Endothelial cell of umbilical vein (primary cell): Measurements from ENCODE around the gene PAM16. TPM values are rescaled to one million over a fixed set of nuclear protein-coding genes. Genes with fewer than 3 reads are reported as not detected.

Experiments used
- BruUV-seq: library from RNA; stranded (reverse); fragments of 400-500 nt; replicated peaks from 2 replicates; lab custom pipeline; 2021; lab: Mats Ljungman, UMichigan
- CTCF ChIA-PET: fragments of 300-600, 350-600 bp; sonication (Branson Sonifier 250); formaldehyde crosslinking; loops from one replicate; lab custom pipeline; 2021; ENCODE audit warnings: antibody characterized with exemption, inconsistent platforms; lab: Charles Lee
- POLR2A ChIA-PET: fragments of 300-600, 350-600 bp; sonication (Branson Sonifier 250); formaldehyde crosslinking; loops from one replicate; lab custom pipeline; 2021; ENCODE audit warnings: antibody characterized with exemption, inconsistent platforms; lab: Charles Lee
- DNase-seq: peaks from one replicate; pipeline ENCODE4 v3.0.0-alpha.2; 2011; ENCODE audit warnings: low read depth, low spot score
- FAIRE-seq: peaks from 2 replicates; lab custom pipeline; 2011; peaks lifted over from hg19 to GRCh38; lab: Jason Lieb, UNC
- H2AFZ ChIP-seq: 2 replicates; pipeline ENCODE4 v1.6.0; 2012; ENCODE audit warnings: low read depth, low read length, control low read depth, inconsistent platforms
- H3K27ac ChIP-seq: 2 replicates; pipeline ENCODE4 v1.5.1; 2011; ENCODE audit warnings: low read depth, mild to moderate bottlenecking, control low read depth, low read length, moderate library complexity; ENCODE audit not compliant: insufficient read depth
- H3K27me3 ChIP-seq, 2 experiments: 2 replicates each; pipeline versions ENCODE4 v1.6.0 to v1.6.1; 2011; ENCODE audit warnings: low read length in 2 of 2, mixed read lengths in 1 of 2; ENCODE audit not compliant: control insufficient read depth in 2 of 2, insufficient read depth in 2 of 2
- H3K36me3 ChIP-seq, 2 experiments: 2 replicates in 1 of 2; 3 replicates in 1 of 2; pipeline ENCODE4 v1.5.1; 2011; ENCODE audit warnings: low read length in 2 of 2, mild to moderate bottlenecking in 1 of 2, moderate library complexity in 1 of 2; ENCODE audit not compliant: control insufficient read depth in 2 of 2, insufficient read depth in 2 of 2; ENCODE audit errors: extremely low read depth in 1 of 2
- H3K4me1 ChIP-seq: 3 replicates; pipeline ENCODE4 v1.5.1; 2011; ENCODE audit warnings: mild to moderate bottlenecking, low read length; ENCODE audit not compliant: control insufficient read depth, insufficient read depth; ENCODE audit errors: extremely low read depth
- H3K4me2 ChIP-seq: 2 replicates; pipeline ENCODE4 v1.6.1; 2011; ENCODE audit warnings: low read length, control low read depth, mixed read lengths; ENCODE audit not compliant: insufficient read depth
- H3K4me3 ChIP-seq, 3 experiments: fragments of 200-600 bp in 1 of 3; sonication (generic), shearing (Covaris generic) in 1 of 3; replicated peaks in 1 of 3; 2 replicates each; pipeline ENCODE4 v1.5.1; 2011 to 2016; ENCODE audit warnings: control low read depth in 3 of 3, low read length in 3 of 3, mild to moderate bottlenecking in 2 of 3, inconsistent platforms in 1 of 3, low read depth in 1 of 3, moderate library complexity in 1 of 3; ENCODE audit not compliant: insufficient read depth in 1 of 3
- H3K79me2 ChIP-seq: 2 replicates; pipeline ENCODE4 v1.6.0; 2012; ENCODE audit warnings: low read length, inconsistent platforms; ENCODE audit not compliant: control insufficient read depth, insufficient read depth
- H3K9ac ChIP-seq: replicated peaks from 2 replicates; pipeline ENCODE3; 2011; ENCODE audit warnings: low read length, control low read depth; ENCODE audit not compliant: insufficient read depth; ENCODE audit errors: extremely low read depth
- H3K9me1 ChIP-seq: replicated peaks from 3 replicates; pipeline ENCODE4 v1.6.0; 2011; ENCODE audit warnings: mild to moderate bottlenecking, low read length; ENCODE audit not compliant: control insufficient read depth, insufficient read depth; ENCODE audit errors: extremely low read depth
- H3K9me3 ChIP-seq: replicated peaks from 2 replicates; pipeline ENCODE4 v1.5.1; 2012; ENCODE audit warnings: low read length, inconsistent platforms; ENCODE audit not compliant: control insufficient read depth, insufficient read depth
- H4K20me1 ChIP-seq: replicated peaks from 2 replicates; pipeline ENCODE3; 2011; ENCODE audit warnings: mild to moderate bottlenecking, low read length; ENCODE audit not compliant: control insufficient read depth, insufficient read depth; ENCODE audit errors: extremely low read depth
- EZH2 ChIP-seq: IDR thresholded peaks from 2 replicates; pipeline ENCODE4 v1.6.1; 2012; ENCODE audit warnings: borderline replicate concordance, low read depth, mild to moderate bottlenecking, moderate library complexity, low read length, inconsistent platforms; ENCODE audit not compliant: severe bottlenecking
- FOS ChIP-seq: IDR thresholded peaks from 2 replicates; pipeline ENCODE4 v1.6.1; 2011; ENCODE audit warnings: mild to moderate bottlenecking, low read length, moderate library complexity, borderline replicate concordance; ENCODE audit not compliant: insufficient read depth
- GATA2 ChIP-seq: IDR thresholded peaks from 2 replicates; pipeline ENCODE4 v1.7.0; 2011; ENCODE audit warnings: low read depth, mild to moderate bottlenecking, moderate library complexity, mixed read lengths, low read length; ENCODE audit not compliant: insufficient read length, insufficient read depth
- JUN ChIP-seq: IDR thresholded peaks from 2 replicates; pipeline ENCODE4 v1.6.1; 2011; ENCODE audit warnings: borderline replicate concordance, low read depth; ENCODE audit not compliant: insufficient read length, insufficient read depth
- MYC ChIP-seq: IDR thresholded peaks from one replicate; pipeline ENCODE4 v1.6.1; 2011; ENCODE audit warnings: mild to moderate bottlenecking, low read depth, low read length
- POLR2A ChIP-seq: IDR thresholded peaks from 2 replicates; pipeline ENCODE4 v1.6.1; 2012; ENCODE audit warnings: low read depth, mild to moderate bottlenecking, control low read depth, low read length
- POLR2AphosphoS5 ChIP-seq: IDR thresholded peaks from 2 replicates; pipeline ENCODE4 v1.6.1; 2012; ENCODE audit warnings: low read depth, mild to moderate bottlenecking, control low read depth, low read length, moderate library complexity; ENCODE audit not compliant: insufficient read depth
- dilution Hi-C: fragments of 300-500 bp; cut with MboI; formaldehyde crosslinking; loops from one replicate; pipeline ENCODE4 v1.15.0; 2019; ENCODE audit warnings: low sequenced_read_pairs; ENCODE audit not compliant: extremely low pct_ligation_motif_present
- intact Hi-C: fragments of 100-400 bp; cut with micrococcal nuclease; formaldehyde crosslinking; loops from one replicate; pipeline ENCODE4 v1.10.0; 2022
- polyA plus RNA-seq, 4 experiments: library from polyadenylated mRNA; depleted of rRNA in 3 of 4; stranded (reverse) in 3 of 4; unstranded in 1 of 4; fragments of >200 nt; gene quantifications; 2 replicates each; pipeline versions ENCODE4 v1.2.1 to v1.2.3, GENCODE V29; 2011 to 2012; ENCODE audit warnings: missing spikeins in 1 of 4
- total RNA-seq: library from RNA; stranded (reverse); gene quantifications from 2 replicates; pipeline ENCODE4 v1.2.3, GENCODE V29; 2021
- TF ChIP-seq, protein P1 (sequence below), 2 donors: IDR thresholded peaks; 1 replicate in 1 of 2; 2 replicates in 1 of 2; pipeline ENCODE4 v1.5.1; 2011; ENCODE audit warnings: low read length in 2 of 2, mild to moderate bottlenecking in 2 of 2, moderate library complexity in 2 of 2, control low read depth in 1 of 2, inconsistent platforms in 1 of 2, low read depth in 1 of 2; ENCODE audit not compliant: insufficient read depth in 1 of 2; ENCODE audit errors: extremely low read depth in 1 of 2
- TF ChIP-seq, protein P2 (sequence below): IDR thresholded peaks from 2 replicates; pipeline ENCODE4 v1.6.1; 2011; ENCODE audit not compliant: insufficient read depth, insufficient read length

PAM16 gene
- total and polyA plus RNA-seq, 2 donors (not counting 3 experiments of a cell fraction or from before 2014, with no cell fraction given) = 40.0 to 67.2 TPM

DNA sequence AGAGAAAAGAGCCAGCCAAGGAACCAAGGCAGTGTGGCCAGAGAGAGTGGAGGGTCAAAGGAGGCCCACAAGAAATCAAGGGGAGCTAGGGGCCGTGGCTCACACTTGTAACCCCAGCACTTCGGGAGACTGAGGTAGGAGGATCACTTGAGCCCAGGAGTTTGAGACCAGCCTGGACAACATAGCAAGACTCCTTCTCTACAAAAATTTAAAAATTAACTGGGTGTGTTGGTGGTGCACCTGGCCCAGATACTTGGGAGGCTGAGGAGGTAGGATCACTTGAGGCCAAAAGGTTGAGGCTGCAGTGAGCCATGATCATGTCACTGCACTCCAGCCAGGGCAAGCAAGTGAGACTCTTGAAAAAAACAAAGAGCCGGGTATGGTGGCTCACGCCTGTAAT is 59.4 kb downstream of the PAM16 start:
- dilution Hi-C loops = no loop called here
- Histone ChIP-seq H3K4me1 (peaks cover 3% of the 10 kb centered on the region), H3K27ac (no peak overlapping the region), H3K79me2 (no peaks in the 10 kb centered on the region), H4K20me1 (no peaks in the 10 kb centered on the region), H3K27me3 (no peaks in the 10 kb centered on the region), H3K9me1 (no peaks in the 10 kb centered on the region), H3K9me3 (no peaks in the 10 kb centered on the region), H3K9ac (no peak overlapping the region), H3K36me3 (no peaks in the 10 kb centered on the region), H2AFZ (no peak overlapping the region), H3K4me2 (no peak overlapping the region), H3K4me3 (no peak overlapping the region)
- ChIA-PET POLR2A (no interaction called here), CTCF (interaction anchor here (1.9 to 3.6 kb wide), 2 partner anchors 19 to 111 kb away, joined by 14 to 36 read pairs; no protein-coding TSS in a partner anchor)
- no peak for TF ChIP-seq POLR2AphosphoS5
- no peak for TF ChIP-seq GATA2
- TF ChIP-seq, protein P1, sequence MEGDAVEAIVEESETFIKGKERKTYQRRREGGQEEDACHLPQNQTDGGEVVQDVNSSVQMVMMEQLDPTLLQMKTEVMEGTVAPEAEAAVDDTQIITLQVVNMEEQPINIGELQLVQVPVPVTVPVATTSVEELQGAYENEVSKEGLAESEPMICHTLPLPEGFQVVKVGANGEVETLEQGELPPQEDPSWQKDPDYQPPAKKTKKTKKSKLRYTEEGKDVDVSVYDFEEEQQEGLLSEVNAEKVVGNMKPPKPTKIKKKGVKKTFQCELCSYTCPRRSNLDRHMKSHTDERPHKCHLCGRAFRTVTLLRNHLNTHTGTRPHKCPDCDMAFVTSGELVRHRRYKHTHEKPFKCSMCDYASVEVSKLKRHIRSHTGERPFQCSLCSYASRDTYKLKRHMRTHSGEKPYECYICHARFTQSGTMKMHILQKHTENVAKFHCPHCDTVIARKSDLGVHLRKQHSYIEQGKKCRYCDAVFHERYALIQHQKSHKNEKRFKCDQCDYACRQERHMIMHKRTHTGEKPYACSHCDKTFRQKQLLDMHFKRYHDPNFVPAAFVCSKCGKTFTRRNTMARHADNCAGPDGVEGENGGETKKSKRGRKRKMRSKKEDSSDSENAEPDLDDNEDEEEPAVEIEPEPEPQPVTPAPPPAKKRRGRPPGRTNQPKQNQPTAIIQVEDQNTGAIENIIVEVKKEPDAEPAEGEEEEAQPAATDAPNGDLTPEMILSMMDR (IDR thresholded peaks at IDR 0.05; ENCODE audit: extremely low read depth in 1 of 2, insufficient read depth in 1 of 2, low read depth in 1 of 2, low read length in 2 of 2) = no peak
- TF ChIP-seq, protein P2, sequence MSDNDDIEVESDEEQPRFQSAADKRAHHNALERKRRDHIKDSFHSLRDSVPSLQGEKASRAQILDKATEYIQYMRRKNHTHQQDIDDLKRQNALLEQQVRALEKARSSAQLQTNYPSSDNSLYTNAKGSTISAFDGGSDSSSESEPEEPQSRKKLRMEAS = no peak
- TF ChIP-seq EZH2 = no peak
- TF ChIP-seq MYC = no peak
- no peak for TF ChIP-seq POLR2A
- TF ChIP-seq JUN = no peak
- no peak for TF ChIP-seq FOS
- BruUV-seq = no TSS peak
- DNase-seq (no peak), FAIRE-seq (no peak)
- intact Hi-C loops = no loop called here

Other genes with a start within 250 kb of the PAM16 start
- 13.1 and 14.0 TPM in 2 replicates for gene ADCY9, start 234.9 kb downstream of the PAM16 start, total RNA-seq
- 6.8 and 9.1 TPM in 2 replicates for gene ADCY9, start 234.9 kb downstream of the PAM16 start, polyA plus RNA-seq
- 0.14 and 0.29 TPM in 2 replicates for gene SRL, start 109.2 kb downstream of the PAM16 start, total RNA-seq
- gene SRL, start 109.2 kb downstream of the PAM16 start, polyA plus RNA-seq = 0.21 and 0.27 TPM in 2 replicates
- 11.1 and 12.4 TPM in 2 replicates for gene TFAP4, start 78.3 kb downstream of the PAM16 start, total RNA-seq
- gene TFAP4, start 78.3 kb downstream of the PAM16 start, polyA plus RNA-seq = 3.0 and 3.4 TPM in 2 replicates
- gene GLIS2, start 35.3 kb downstream of the PAM16 start, total RNA-seq = 10.1 and 11.3 TPM in 2 replicates
- gene GLIS2, start 35.3 kb downstream of the PAM16 start, polyA plus RNA-seq = 4.6 and 5.1 TPM in 2 replicates
- gene VASN, start 20.5 kb upstream of the PAM16 start, total RNA-seq = 0.14 and 0.42 TPM in 2 replicates
- gene VASN, start 20.5 kb upstream of the PAM16 start, polyA plus RNA-seq = 0.41 and 0.57 TPM in 2 replicates
- 70.4 and 72.3 TPM in 2 replicates for gene CORO7, start 65.3 kb upstream of the PAM16 start, total RNA-seq
- 42.5 and 57.1 TPM in 2 replicates for gene CORO7, start 65.3 kb upstream of the PAM16 start, polyA plus RNA-seq
- 40.6 and 45.4 TPM in 2 replicates for gene DNAJA3, start 74.5 kb upstream of the PAM16 start, total RNA-seq
- gene DNAJA3, start 74.5 kb upstream of the PAM16 start, polyA plus RNA-seq = 29.0 and 33.4 TPM in 2 replicates
- gene NMRAL1, start 123.3 kb upstream of the PAM16 start, total RNA-seq = 38.4 and 48.0 TPM in 2 replicates
- 84.4 and 101 TPM in 2 replicates for gene NMRAL1, start 123.3 kb upstream of the PAM16 start, polyA plus RNA-seq
- gene HMOX2, start 125.1 kb upstream of the PAM16 start, total RNA-seq = 80.7 and 92.6 TPM in 2 replicates
- 86.3 and 91.0 TPM in 2 replicates for gene HMOX2, start 125.1 kb upstream of the PAM16 start, polyA plus RNA-seq
- 22.4 and 33.9 TPM in 2 replicates for gene CDIP1, start 187.5 kb upstream of the PAM16 start, total RNA-seq
- 37.4 and 47.6 TPM in 2 replicates for gene CDIP1, start 187.5 kb upstream of the PAM16 start, polyA plus RNA-seq
- not detected in 2 replicates for gene C16orf96, start 205.0 kb upstream of the PAM16 start, total RNA-seq
- gene C16orf96, start 205.0 kb upstream of the PAM16 start, polyA plus RNA-seq = not detected in 2 replicates